K562 (cell line): ENCODE results near the gene SARS2. TPM values are rescaled to one million over a fixed set of nuclear protein-coding genes. Genes with fewer than 3 reads are reported as not detected.

Source experiments
- CXXC5 ChIP-seq: fragments of 250-450 bp; sonication (Bioruptor Pico); IDR thresholded peaks from 2 replicates; pipeline ENCODE4 v1.8.0; 2022; ENCODE audit warnings: inconsistent platforms, mild to moderate bottlenecking, moderate library complexity
- ELF1 ChIP-seq: fragments of 200-800 bp; sonication (Bioruptor generic); IDR thresholded peaks from 2 replicates; pipeline ENCODE4 v1.6.1; 2016; ENCODE audit warnings: missing genetic modification characterization, missing compliant biosample characterization
- ERF ChIP-seq: fragments of 450-650 bp; formaldehyde crosslinking; IDR thresholded peaks from 2 replicates; pipeline ENCODE4 v1.4.0; 2020; ENCODE audit warnings: mild to moderate bottlenecking, mixed read lengths
- FOXK2 ChIP-seq, 2 experiments: fragments of 450-650 bp; IDR thresholded peaks in 1 of 2; conservative IDR thresholded peaks in 1 of 2; 2 replicates each; pipeline ENCODE4 v1.6.1; 2016; ENCODE audit warnings: low read depth in 2 of 2, mild to moderate bottlenecking in 1 of 2
- HBP1 ChIP-seq: fragments of 450-650 bp; formaldehyde crosslinking; IDR thresholded peaks from 2 replicates; pipeline ENCODE4 v1.4.0; 2022; ENCODE audit warnings: missing genetic modification characterization
- HDAC3 ChIP-seq: fragments of 450-650 bp; IDR thresholded peaks from 2 replicates; pipeline ENCODE4 v1.6.1; 2018; ENCODE audit warnings: borderline replicate concordance, mild to moderate bottlenecking, moderate library complexity; ENCODE audit not compliant: partially characterized antibody
- KDM5B ChIP-seq: fragments of 200-600 bp; sonication (generic); IDR thresholded peaks from 2 replicates; pipeline ENCODE4 v1.6.1; 2012; ENCODE audit warnings: low read depth, mild to moderate bottlenecking, moderate library complexity, low read length, control low read depth, inconsistent platforms; ENCODE audit not compliant: insufficient replicate concordance
- MBD2 ChIP-seq: sonication (generic); IDR thresholded peaks from 2 replicates; pipeline ENCODE4 v1.6.1; 2016; ENCODE audit warnings: low read depth, borderline replicate concordance
- NCOA2 ChIP-seq, 2 experiments: fragments of 450-650 bp; IDR thresholded peaks; 2 replicates each; pipeline ENCODE4 v1.6.1; 2018; ENCODE audit warnings: mild to moderate bottlenecking in 2 of 2, moderate library complexity in 1 of 2; ENCODE audit not compliant: partially characterized antibody in 2 of 2
- PHF8 ChIP-seq: fragments of 200-600 bp; sonication (generic); IDR thresholded peaks from 2 replicates; pipeline ENCODE4 v1.6.1; 2012; ENCODE audit warnings: mixed run types, mild to moderate bottlenecking, inconsistent platforms, low read length, moderate library complexity, borderline replicate concordance
- POLR2B ChIP-seq: fragments of 450-650 bp; IDR thresholded peaks from 2 replicates; pipeline ENCODE4 v1.6.1; 2018; ENCODE audit warnings: low read depth; ENCODE audit not compliant: partially characterized antibody
- RBM39 ChIP-seq: fragments of 200-400 bp; formaldehyde crosslinking; optimal IDR thresholded peaks from 2 replicates; pipeline ENCODE3; 2018; ENCODE audit warnings: low read depth, low read length
- SNRNP70 ChIP-seq: fragments of 200-400 bp; formaldehyde crosslinking; optimal IDR thresholded peaks from 2 replicates; pipeline ENCODE3; 2017; ENCODE audit warnings: low read depth, low read length
- SRSF9 ChIP-seq: fragments of 200-400 bp; formaldehyde crosslinking; IDR thresholded peaks from 2 replicates; pipeline ENCODE4 v1.6.1; 2017; ENCODE audit warnings: low read depth, low read length, borderline replicate concordance
- TCF3 ChIP-seq: sonication (generic); formaldehyde crosslinking; IDR thresholded peaks from 2 replicates; pipeline ENCODE4 v1.4.0; 2020; ENCODE audit warnings: mild to moderate bottlenecking, missing genetic modification reagents
- VEZF1 ChIP-seq: fragments of 200-800 bp; sonication (Bioruptor generic); IDR thresholded peaks from 2 replicates; pipeline ENCODE4 v1.6.1; 2017; ENCODE audit warnings: missing genetic modification characterization, missing compliant biosample characterization
- XRCC5 ChIP-seq: fragments of 200-400 bp; formaldehyde crosslinking; IDR thresholded peaks from 2 replicates; pipeline ENCODE4 v1.6.1; 2017; ENCODE audit warnings: low read depth, mild to moderate bottlenecking, low read length
- ZKSCAN3 ChIP-seq: fragments of 250-450 bp; sonication (Bioruptor Pico); IDR thresholded peaks from 2 replicates; pipeline ENCODE4 v1.4.0; 2020
- ZNF699 ChIP-seq: fragments of 250-450 bp; sonication (Bioruptor Pico); IDR thresholded peaks from 2 replicates; pipeline ENCODE4 v1.8.0; 2021; ENCODE audit warnings: mild to moderate bottlenecking, moderate library complexity; ENCODE audit not compliant: insufficient replicate concordance
- ZNF707 ChIP-seq: fragments of 250-450 bp; sonication (Bioruptor Pico); conservative IDR thresholded peaks from 2 replicates; pipeline ENCODE4 v1.8.0; 2022; ENCODE audit warnings: inconsistent platforms, mild to moderate bottlenecking, moderate library complexity
- polyA plus RNA-seq, 8 experiments: library from polyadenylated mRNA; depleted of rRNA in 4 of 8; stranded (reverse) in 5 of 8; unstranded in 3 of 8; fragments of >200 nt; fragmentation: Nextera tagmentation in 2 of 8; fragmentation: Illumina TruSeq in 1 of 8; extraction: Ambion mirVana in 2 of 8; extraction: Trizol in 1 of 8; gene quantifications; 2 replicates each; pipeline versions ENCODE4 v1.2.1 to v1.2.3, GENCODE V29; 2011 to 2014; ENCODE audit warnings: inconsistent platforms in 1 of 8, missing spikeins in 1 of 8
- total RNA-seq, 7 experiments: library from RNA; depleted of rRNA in 6 of 7; stranded (reverse); fragments of >200 nt in 6 of 7; fragmentation: Illumina TruSeq in 2 of 7; extraction: Trizol in 2 of 7; gene quantifications; 2 replicates each; pipeline versions ENCODE4 v1.2.1 to v1.2.3, GENCODE V29; 2011 to 2021; ENCODE audit warnings: low replicate concordance in 1 of 7

SARS2 gene
- total and polyA plus RNA-seq, 9 of the 15 experiments (the other 6 are each of a cell fraction or from before 2014, with no cell fraction given), result 3.1 to 59.1 (median 31.7) TPM

GRCh38 chr19:38877781-38878574, 52.6 kb downstream of the SARS2 start, which contains the start of gene RINL (continued):
- peak; percentile 48 for TF ChIP-seq KDM5B
- TF ChIP-seq POLR2B, result peak; percentile 37
- no peak for TF ChIP-seq XRCC5
- TF ChIP-seq ERF (CRISPR knock-in tag), result no peak
- TF ChIP-seq RBM39, result no peak
- TF ChIP-seq ZNF699 (CRISPR knock-in tag), result no peak
- no peak for TF ChIP-seq ZKSCAN3 (CRISPR knock-in tag)
- TF ChIP-seq ELF1 (tag), result peak; percentile 70
- TF ChIP-seq MBD2, result no peak
- TF ChIP-seq FOXK2 (conservative IDR thresholded peaks at IDR 0.05 in 1 of 2, IDR thresholded peaks at IDR 0.05 in 1 of 2; ENCODE audit: low read depth in 2 of 2), result peak in 1 of 2 experiments; percentile 55; a peak in 1 of 4 replicates
- TF ChIP-seq VEZF1 (CRISPR knock-in tag), result peak; percentile 80
- no peak for TF ChIP-seq NCOA2 (IDR thresholded peaks at IDR 0.05; ENCODE audit: partially characterized antibody in 2 of 2)
- TF ChIP-seq TCF3, result no peak
- 0 out of 2 replicates have a peak, but pooled peaks have one; percentile 23 for TF ChIP-seq HBP1 (CRISPR knock-in tag)
- no peak for TF ChIP-seq ZNF707 (CRISPR knock-in tag)
- no peak for TF ChIP-seq SRSF9
- TF ChIP-seq SNRNP70, result no peak
- peak; percentile 60; the same call in 1 of the 2 replicates for TF ChIP-seq PHF8
- peak; percentile 18; the same call in 1 of the 2 replicates for TF ChIP-seq CXXC5 (CRISPR knock-in tag)
- no peak for TF ChIP-seq HDAC3
